CD4-positive, alpha-beta memory T cell (primary cell): ENCODE results near the gene CDK18. TPM values are rescaled to one million over a fixed set of nuclear protein-coding genes. Genes with fewer than 3 reads are reported as not detected.

Source experiments
- CTCF ChIA-PET: fragments of 350-600 bp; sonication (Branson Sonifier 250); formaldehyde crosslinking; loops from one replicate; lab custom pipeline; 2021; ENCODE audit warnings: inconsistent platforms; ENCODE audit not compliant: partially characterized antibody; lab: Charles Lee
- POLR2A ChIA-PET: fragments of 350-600 bp; sonication (Branson Sonifier 250); formaldehyde crosslinking; loops from one replicate; lab custom pipeline; 2021; ENCODE audit not compliant: partially characterized antibody; lab: Charles Lee
- DNase-seq, 5 donors: peaks; one replicate each; pipeline versions ENCODE4 v3.0.0 to v3.0.0-alpha.2; 2020 to 2022; ENCODE audit warnings: mixed read lengths in 1 of 5
- H3K27ac ChIP-seq: one replicate; pipeline ENCODE4 v1.7.0; 2013; ENCODE audit warnings: low read depth, low read length
- H3K27me3 ChIP-seq: 2 replicates; pipeline ENCODE4 v1.7.0; 2013; ENCODE audit warnings: mild to moderate bottlenecking, low read length, moderate library complexity; ENCODE audit not compliant: insufficient read depth
- H3K36me3 ChIP-seq: 2 replicates; pipeline ENCODE4 v1.7.0; 2013; ENCODE audit warnings: mild to moderate bottlenecking, low read length, moderate library complexity; ENCODE audit not compliant: insufficient read depth
- H3K4me1 ChIP-seq: 2 replicates; pipeline ENCODE4 v1.7.0; 2013; ENCODE audit warnings: mild to moderate bottlenecking, low read length, moderate library complexity; ENCODE audit not compliant: insufficient read depth
- H3K4me3 ChIP-seq, 2 donors: one replicate each; pipeline ENCODE4 v1.7.0; 2013; ENCODE audit warnings: low read length in 2 of 2, mild to moderate bottlenecking in 1 of 2
- H3K9me3 ChIP-seq, 2 donors: one replicate each; pipeline ENCODE4 v1.7.0; 2013; ENCODE audit warnings: low read length in 2 of 2, control low read depth in 1 of 2; ENCODE audit not compliant: control insufficient read depth in 1 of 2
- H3K27ac Mint-ChIP-seq, 7 donors: one replicate each; pipeline ENCODE4 v1.8.0; 2020 to 2021; ENCODE audit warnings: mixed read lengths in 7 of 7, mild to moderate bottlenecking in 6 of 7, inconsistent platforms in 3 of 7, moderate library complexity in 3 of 7
- H3K27me3 Mint-ChIP-seq, 2 donors: one replicate each; pipeline ENCODE4 v1.8.0; 2020 to 2021; ENCODE audit warnings: mixed read lengths in 2 of 2
- H3K36me3 Mint-ChIP-seq, 2 donors: one replicate each; pipeline ENCODE4 v1.8.0; 2020 to 2021; ENCODE audit warnings: mixed read lengths in 2 of 2, inconsistent platforms in 1 of 2, mild to moderate bottlenecking in 1 of 2
- H3K4me1 Mint-ChIP-seq, 4 donors: one replicate each; pipeline ENCODE4 v1.8.0; 2020 to 2021; ENCODE audit warnings: mixed read lengths in 4 of 4, mild to moderate bottlenecking in 1 of 4
- H3K4me3 Mint-ChIP-seq, 8 donors: one replicate each; pipeline ENCODE4 v1.8.0; 2020 to 2021; ENCODE audit warnings: mixed read lengths in 8 of 8, mild to moderate bottlenecking in 7 of 8, moderate library complexity in 6 of 8, inconsistent platforms in 3 of 8
- H3K9me3 Mint-ChIP-seq, 8 donors: one replicate each; pipeline ENCODE4 v1.8.0; 2020 to 2021; ENCODE audit warnings: mixed read lengths in 8 of 8, mild to moderate bottlenecking in 5 of 8, inconsistent platforms in 3 of 8, moderate library complexity in 1 of 8
- intact Hi-C: fragments of 100-400 bp; cut with micrococcal nuclease; formaldehyde crosslinking; loops from one replicate; pipeline ENCODE4 v1.15.1; 2023
- polyA plus RNA-seq, 2 donors: library from polyadenylated mRNA; unstranded; fragments of 300-500 nt; fragmentation: Illumina TruSeq; gene quantifications; one replicate each; pipeline ENCODE4 v1.2.3, GENCODE V29; 2021
- total RNA-seq, 2 experiments: library from RNA; stranded (reverse); gene quantifications; one replicate each; pipeline ENCODE4 v1.2.3, GENCODE V29; 2021

The CDK18 gene
- total and polyA plus RNA-seq, 4 experiments from 2014 or later, result 0.25 to 1.3 (median 0.77) TPM

DNA sequence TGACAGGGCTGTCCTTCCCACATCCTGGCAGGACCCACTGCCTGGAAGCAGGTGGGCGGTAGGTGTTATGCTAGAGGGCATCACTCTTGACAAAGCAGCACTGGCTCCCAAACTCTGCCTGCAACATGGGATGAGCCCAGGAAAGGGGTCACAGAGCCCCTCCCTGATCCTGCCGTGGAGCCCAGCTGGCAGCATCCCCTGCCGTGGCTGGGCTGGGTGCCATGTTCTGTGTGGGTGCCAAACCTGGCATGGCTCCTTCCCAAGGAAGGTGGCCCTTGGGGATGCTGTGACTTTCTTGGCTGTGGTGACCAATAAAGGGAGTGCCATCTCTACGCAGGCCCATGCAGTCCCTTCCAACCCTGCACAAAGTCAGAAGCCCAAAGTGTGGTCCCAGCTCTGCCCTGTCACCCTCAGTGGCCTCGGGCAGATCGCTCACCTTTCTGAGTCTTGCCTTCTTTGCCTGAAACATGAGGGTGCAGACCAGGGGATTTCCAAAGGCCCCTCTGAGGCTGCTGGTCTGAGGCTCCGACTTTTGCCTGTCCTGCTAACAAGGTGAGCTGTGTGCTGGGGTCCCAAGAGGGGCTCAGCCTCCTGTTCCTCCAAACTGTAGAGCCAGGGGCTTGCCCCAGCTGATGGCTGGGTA lies 6.0 kb downstream of the CDK18 start:
- intact Hi-C loops, result no loop called here
- no peaks in the 10 kb centered on the region for H3K27me3 Mint-ChIP-seq
- Histone ChIP-seq H3K27ac (no peak overlapping the region), H3K4me3 (no peak overlapping the region), H3K36me3 (no peaks in the 10 kb centered on the region), H3K9me3 (no peaks in the 10 kb centered on the region), H3K27me3 (no peaks in the 10 kb centered on the region), H3K4me1 (peaks cover 5% of the 10 kb centered on the region)
- H3K36me3 Mint-ChIP-seq, result no peaks in the 10 kb centered on the region
- no peak overlapping the region for H3K4me3 Mint-ChIP-seq
- CTCF ChIA-PET, result interaction anchor here (0.7 to 1.6 kb wide), 2 partner anchors 13 to 25 kb away, joined by 3 to 6 read pairs; no protein-coding TSS in a partner anchor
- H3K27ac Mint-ChIP-seq, result peak overlapping the region in 2 of 7 donors; percentile 17 to 42
- no peaks in the 10 kb centered on the region for H3K9me3 Mint-ChIP-seq
- H3K4me1 Mint-ChIP-seq, result peaks cover 0 to 9% (median 0%) of the 10 kb centered on the region in 4 donors
- POLR2A ChIA-PET, result no interaction called here
- no peak for DNase-seq

DNA sequence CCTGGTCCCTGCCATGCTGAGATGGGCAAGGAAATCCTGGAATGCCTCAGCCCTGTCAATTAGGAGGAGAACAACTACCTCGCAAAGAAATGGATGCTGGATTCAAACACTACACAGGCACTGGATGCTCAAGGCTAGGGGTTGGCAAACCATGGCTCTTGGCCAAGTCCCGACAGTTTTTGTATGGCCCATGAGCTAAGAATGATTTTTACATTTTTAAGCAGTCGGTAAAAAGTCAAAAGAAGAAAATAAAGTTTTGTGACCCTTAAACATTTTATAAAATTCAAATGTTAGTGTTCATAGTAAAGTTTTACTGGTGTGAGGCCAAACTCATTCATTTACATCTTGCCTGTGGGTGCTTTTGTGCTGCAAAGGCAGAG lies 6.5 kb downstream of the CDK18 start:
- Histone ChIP-seq H3K27me3 (no peaks in the 10 kb centered on the region), H3K27ac (no peak overlapping the region), H3K9me3 (no peaks in the 10 kb centered on the region), H3K4me3 (no peak overlapping the region), H3K36me3 (no peaks in the 10 kb centered on the region), H3K4me1 (no peaks in the 10 kb centered on the region)
- no peaks in the 10 kb centered on the region for H3K9me3 Mint-ChIP-seq
- H3K36me3 Mint-ChIP-seq, result no peaks in the 10 kb centered on the region
- H3K4me1 Mint-ChIP-seq, result peaks cover 0 to 5% (median 0%) of the 10 kb centered on the region in 4 donors
- no peaks in the 10 kb centered on the region for H3K27me3 Mint-ChIP-seq
- ChIA-PET POLR2A (no interaction called here), CTCF (interaction anchor here (0.7 to 1.6 kb wide), 2 partner anchors 13 to 25 kb away, joined by 3 to 6 read pairs; no protein-coding TSS in a partner anchor)
- peak overlapping the region in 3 of 7 donors; percentile 17 to 42 (median 36) for H3K27ac Mint-ChIP-seq
- no peak for DNase-seq
- intact Hi-C loops, result no loop called here
- H3K4me3 Mint-ChIP-seq, result peak overlapping the region in 1 of 8 donors; percentile 52

GRCh38 chr1:205512059-205513045 lies 7.9 kb downstream of the CDK18 start:
- Mint-ChIP-seq H3K4me1 (no peaks in the 10 kb centered on the region), H3K4me3 (no peak overlapping the region), H3K9me3 (no peaks in the 10 kb centered on the region), H3K36me3 (no peaks in the 10 kb centered on the region), H3K27ac (peak overlapping the region in 1 of 7 donors; percentile 58), H3K27me3 (no peaks in the 10 kb centered on the region)
- intact Hi-C loops, result no loop called here
- no peaks in the 10 kb centered on the region for H3K9me3 ChIP-seq
- H3K27ac ChIP-seq, result no peak overlapping the region
- H3K27me3 ChIP-seq, result no peaks in the 10 kb centered on the region
- no peaks in the 10 kb centered on the region for H3K4me1 ChIP-seq
- CTCF ChIA-PET, result interaction anchor here (1.0 to 2.0 kb wide), 4 partner anchors 10 to 27 kb away, joined by 3 to 9 read pairs (median 4); no protein-coding TSS in a partner anchor
- H3K36me3 ChIP-seq, result no peaks in the 10 kb centered on the region
- POLR2A ChIA-PET, result no interaction called here
- H3K4me3 ChIP-seq, result no peak overlapping the region
- no peak for DNase-seq

DNA sequence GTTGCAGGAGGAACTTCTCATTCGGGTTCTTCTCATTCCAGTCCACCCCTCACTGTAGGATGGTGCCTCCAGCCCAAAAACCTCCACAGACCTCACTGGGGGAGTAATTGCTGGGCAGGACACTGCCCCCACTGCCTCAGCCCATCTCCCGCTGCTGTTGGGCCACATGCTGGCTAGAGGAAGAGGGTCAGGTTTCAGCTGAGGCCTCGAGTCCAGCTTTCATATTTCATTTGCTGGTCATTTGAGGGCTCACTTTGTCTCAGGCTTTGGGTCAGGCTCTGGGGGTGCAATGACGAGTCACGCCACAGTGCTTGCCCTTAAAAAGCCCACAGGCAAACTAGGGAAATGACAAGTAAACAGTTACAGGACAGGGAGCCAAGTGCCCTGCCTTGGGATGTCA lies 9.3 kb downstream of the CDK18 start:
- Histone ChIP-seq H3K4me1 (no peaks in the 10 kb centered on the region), H3K9me3 (no peaks in the 10 kb centered on the region), H3K27me3 (no peaks in the 10 kb centered on the region), H3K4me3 (no peak overlapping the region), H3K27ac (no peak overlapping the region), H3K36me3 (no peaks in the 10 kb centered on the region)
- no peaks in the 10 kb centered on the region for H3K4me1 Mint-ChIP-seq
- POLR2A ChIA-PET, result no interaction called here
- CTCF ChIA-PET, result interaction anchor here (0.8 to 2.0 kb wide), 2 partner anchors 27 to 28 kb away, joined by 3 to 5 read pairs; no protein-coding TSS in a partner anchor
- no peak for DNase-seq
- no peak overlapping the region for H3K4me3 Mint-ChIP-seq
- no peaks in the 10 kb centered on the region for H3K9me3 Mint-ChIP-seq
- peak overlapping the region in 1 of 7 donors; percentile 12 for H3K27ac Mint-ChIP-seq
- H3K27me3 Mint-ChIP-seq, result no peaks in the 10 kb centered on the region
- intact Hi-C loops, result no loop called here
- H3K36me3 Mint-ChIP-seq, result no peaks in the 10 kb centered on the region

GRCh38 chr1:205514211-205515142 lies 10.0 kb downstream of the CDK18 start:
- Mint-ChIP-seq H3K4me1 (no peaks in the 10 kb centered on the region), H3K9me3 (no peaks in the 10 kb centered on the region), H3K36me3 (no peaks in the 10 kb centered on the region), H3K4me3 (no peak overlapping the region), H3K27me3 (no peaks in the 10 kb centered on the region), H3K27ac (peak overlapping the region in 4 of 7 donors; percentile 6 to 65 (median 36))
- DNase-seq, result no peak
- H3K9me3 ChIP-seq, result no peaks in the 10 kb centered on the region
- CTCF ChIA-PET, result interaction anchor here (0.8 to 2.2 kb wide), 2 partner anchors 10 to 29 kb away, joined by 3 to 10 read pairs; no protein-coding TSS in a partner anchor
- H3K36me3 ChIP-seq, result no peaks in the 10 kb centered on the region
- H3K4me3 ChIP-seq, result no peak overlapping the region
- intact Hi-C loops, result no loop called here
- POLR2A ChIA-PET, result no interaction called here
- H3K4me1 ChIP-seq, result no peaks in the 10 kb centered on the region
- H3K27me3 ChIP-seq, result no peaks in the 10 kb centered on the region
- H3K27ac ChIP-seq, result no peak overlapping the region

- Histone ChIP-seq H3K4me1 (no peaks in the 10 kb centered on the region), H3K9me3 (no peaks in the 10 kb centered on the region), H3K27me3 (no peaks in the 10 kb centered on the region), H3K4me3 (no peak overlapping the region), H3K27ac (no peak overlapping the region), H3K36me3 (no peaks in the 10 kb centered on the region)
- H3K27me3 Mint-ChIP-seq, result no peaks in the 10 kb centered on the region
- no peaks in the 10 kb centered on the region for H3K4me1 Mint-ChIP-seq
- no peaks in the 10 kb centered on the region for H3K9me3 Mint-ChIP-seq
- CTCF ChIA-PET, result interaction anchor here (1.7 to 2.2 kb wide), 2 partner anchors 9 to 30 kb away, joined by 5 to 10 read pairs; no protein-coding TSS in a partner anchor
- POLR2A ChIA-PET, result no interaction called here
- no peak overlapping the region for H3K4me3 Mint-ChIP-seq
- H3K36me3 Mint-ChIP-seq, result no peaks in the 10 kb centered on the region
- no peak overlapping the region for H3K27ac Mint-ChIP-seq
- DNase-seq, result no peak
- intact Hi-C loops, result no loop called here
Measured at GRCh38 chr1:205515781-205516253, 11.3 kb downstream of the CDK18 start.
